Activated gamma-delta T cell treated with anti-CD3 and anti-CD28 coated beads, Interleukin-2, amount 50 U/mL, for 16 hours (primary cell): Measurements from ENCODE around the gene SLC4A4.

Experiments
- DNase-seq: peaks from one replicate; pipeline ENCODE4 v3.0.0-alpha.2; 2020; ENCODE audit warnings: low read depth

Gene SLC4A4

DNA sequence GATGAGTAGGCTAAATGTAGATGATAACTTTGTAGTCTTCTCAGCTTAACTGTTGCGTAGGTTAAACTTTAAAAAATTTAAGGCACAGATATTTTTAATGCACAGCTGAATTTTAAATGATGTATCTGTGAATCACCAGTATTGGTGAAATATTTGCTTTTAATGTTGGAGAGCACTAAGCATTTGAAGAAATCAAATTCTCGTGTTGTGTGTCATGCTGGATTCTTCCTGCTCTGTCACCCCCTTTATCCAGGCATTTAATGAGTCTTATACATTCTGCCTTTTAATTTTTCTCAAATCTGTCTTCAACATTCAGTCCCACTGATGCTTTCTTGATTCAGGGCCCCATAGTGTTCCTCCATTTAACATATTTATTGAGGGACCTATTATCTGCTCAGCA is 76.7 kb downstream of the SLC4A4 start:
- no peak for DNase-seq

DNA sequence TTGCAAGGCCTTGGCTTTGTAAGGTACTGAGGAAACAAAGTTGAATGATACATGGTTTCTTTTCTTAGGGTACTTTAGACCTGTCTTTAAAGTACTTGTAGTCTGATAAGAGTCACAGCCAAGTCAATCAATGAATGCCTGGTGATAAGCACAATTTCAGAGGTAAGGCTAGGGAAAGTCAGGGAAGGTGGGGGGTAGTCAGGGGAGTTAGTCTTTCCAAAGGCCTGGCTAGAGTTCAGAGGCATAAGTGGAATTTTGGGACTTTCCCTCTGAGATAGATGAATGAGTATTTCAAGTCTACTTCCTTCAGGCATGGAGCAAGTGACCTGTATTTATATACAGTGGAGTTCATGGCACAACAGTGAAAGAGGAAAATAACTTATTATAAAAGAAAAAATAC is 78.3 kb downstream of the SLC4A4 start:
- no peak for DNase-seq

DNA sequence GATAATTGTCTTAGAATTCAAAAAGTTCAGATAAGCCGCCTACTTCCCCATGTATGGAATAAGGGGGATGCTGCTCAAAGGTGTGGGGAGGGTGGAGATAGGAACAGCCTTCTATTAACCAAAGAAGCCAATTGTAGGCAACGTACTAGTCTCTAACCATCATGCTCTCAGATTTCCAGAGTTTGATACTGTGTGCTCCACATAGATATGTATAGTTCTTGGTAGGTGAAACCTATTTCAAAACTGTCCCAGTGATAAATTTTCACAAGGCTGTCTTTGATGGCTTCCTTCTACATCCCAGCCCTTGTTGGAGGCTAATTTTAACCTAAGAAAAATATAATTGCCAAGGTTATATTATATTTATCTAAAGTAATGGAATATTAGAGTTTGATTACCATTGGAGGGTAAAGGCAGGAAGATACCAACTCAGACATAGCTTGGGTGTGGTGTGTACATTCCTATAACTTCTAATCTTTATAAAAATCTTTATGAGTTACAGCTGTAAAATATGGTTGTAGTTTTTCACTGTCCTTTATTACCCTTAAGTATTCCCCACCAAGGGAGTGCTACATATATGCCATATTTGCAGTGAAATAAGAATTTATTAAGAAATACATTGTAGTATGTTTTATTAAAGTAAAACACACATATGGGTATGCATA is 87.7 kb downstream of the SLC4A4 start:
- DNase-seq, result no peak

DNA sequence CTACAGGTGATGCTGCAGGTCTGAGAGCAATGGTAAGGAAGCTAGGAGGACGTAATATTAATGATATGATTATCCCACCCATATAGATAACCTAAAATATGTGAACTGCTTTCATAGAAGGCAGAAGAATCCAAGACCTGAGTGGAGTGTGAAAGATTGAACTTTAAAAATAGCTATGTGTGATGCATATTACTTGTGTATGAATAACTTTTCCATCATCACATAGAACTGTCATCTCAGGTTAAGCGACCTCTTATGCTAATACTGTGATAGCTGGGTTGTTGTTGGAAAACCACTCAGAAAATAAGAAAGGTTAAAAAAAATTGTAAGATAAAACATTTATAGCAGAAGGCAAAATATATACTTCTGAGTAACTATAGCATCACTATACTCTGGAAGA is 90.3 kb downstream of the SLC4A4 start:
- no peak for DNase-seq

DNA sequence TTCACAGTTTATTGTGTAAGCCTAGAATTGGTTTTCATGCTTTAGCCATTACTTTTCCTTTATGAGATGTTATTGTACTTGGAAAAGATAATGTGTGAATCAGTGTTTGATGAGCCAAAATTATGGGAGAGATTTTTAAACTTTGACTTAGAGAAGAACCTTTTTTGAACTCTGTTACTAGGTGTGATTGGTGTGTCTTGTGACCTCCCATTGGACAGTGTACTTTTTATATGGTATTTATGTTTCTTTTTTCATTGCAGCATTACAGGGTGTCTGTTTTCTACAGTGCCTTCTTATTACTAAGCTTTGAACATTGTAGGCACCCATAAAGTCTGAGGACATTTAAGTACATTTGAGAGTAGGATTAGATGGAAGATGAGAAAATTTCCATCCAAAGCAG is 91.1 kb downstream of the SLC4A4 start:
- no peak for DNase-seq

DNA sequence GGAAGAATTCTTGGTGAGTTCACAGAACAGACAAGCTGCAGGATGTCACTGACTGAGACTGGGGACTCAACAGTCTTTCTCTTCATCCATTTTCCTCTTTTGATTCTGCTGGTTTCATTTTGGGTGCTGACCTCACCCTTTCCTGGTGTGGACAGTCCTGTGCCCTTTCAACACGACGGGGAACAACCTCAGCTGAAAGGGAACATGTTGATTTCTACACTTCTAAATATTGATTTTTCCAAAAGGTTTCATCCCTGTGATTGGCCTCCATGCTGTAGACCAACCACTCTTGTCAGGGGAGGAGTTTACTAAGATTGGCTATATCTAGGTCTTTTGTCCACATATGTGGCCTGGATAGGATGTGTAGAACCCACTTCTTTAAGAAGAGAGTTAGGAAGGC is 91.8 kb downstream of the SLC4A4 start:
- no peak for DNase-seq

DNA sequence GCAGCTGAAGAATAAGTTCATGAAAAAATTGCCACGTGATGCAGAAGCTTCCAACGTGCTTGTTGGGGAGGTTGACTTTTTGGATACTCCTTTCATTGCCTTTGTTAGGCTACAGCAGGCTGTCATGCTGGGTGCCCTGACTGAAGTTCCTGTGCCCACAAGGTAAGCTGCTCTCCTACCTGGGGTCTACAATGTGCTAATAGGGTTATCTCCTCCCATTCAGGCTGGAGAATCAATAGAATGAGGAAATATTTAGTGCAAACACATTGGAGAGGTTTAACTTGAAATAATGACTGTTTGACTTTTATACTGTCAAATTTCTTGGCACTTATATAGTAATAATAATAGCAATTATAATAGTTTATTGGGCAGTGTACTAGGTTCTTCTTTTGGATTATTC is 101.8 kb downstream of the SLC4A4 start:
- no peak for DNase-seq

DNA sequence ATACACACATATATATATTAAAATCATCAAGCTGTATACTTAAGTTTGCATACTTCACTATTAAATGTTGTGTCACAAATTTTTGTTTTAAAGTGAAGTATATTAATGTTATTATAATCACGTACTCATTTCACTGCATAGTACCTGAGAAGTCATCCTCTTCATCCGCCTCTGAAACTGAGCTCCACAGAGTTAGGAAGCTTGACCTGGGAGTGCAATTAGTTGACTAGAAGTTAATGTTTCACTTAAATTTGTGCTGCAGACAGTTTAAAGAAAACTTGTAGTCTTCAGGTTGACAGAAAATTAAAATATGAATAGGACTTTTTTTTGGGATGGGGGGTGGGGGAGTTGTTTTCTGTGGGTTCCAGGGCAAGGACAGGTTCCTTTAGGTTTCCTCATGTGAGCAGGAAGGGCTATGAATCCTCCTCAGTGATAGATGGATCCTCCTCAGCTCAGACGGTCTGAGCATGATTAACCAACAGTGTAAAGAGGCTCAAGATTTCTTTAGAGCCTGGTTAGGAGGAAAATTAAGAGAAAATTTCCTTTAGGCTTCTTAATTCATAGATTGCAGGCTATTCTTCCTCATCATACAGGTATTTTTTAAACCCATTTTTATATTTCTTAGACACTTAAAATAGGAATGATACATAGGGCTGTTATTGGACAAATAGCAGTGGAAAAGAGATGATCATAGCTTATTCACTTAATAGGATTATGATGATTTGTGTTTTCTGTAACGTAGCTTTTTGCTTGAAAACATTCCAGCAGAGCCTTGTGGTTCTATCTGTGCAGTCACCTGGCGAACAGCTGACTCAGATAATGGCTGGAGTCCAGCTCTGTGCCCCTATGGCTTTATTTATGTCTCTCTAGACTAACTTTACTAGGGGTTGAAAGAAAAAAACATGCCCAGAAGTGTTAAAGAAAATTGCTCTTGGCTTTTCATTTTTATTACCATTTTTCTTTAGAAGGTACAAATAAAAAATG is 102.7 kb downstream of the SLC4A4 start:
- no peak for DNase-seq

DNA sequence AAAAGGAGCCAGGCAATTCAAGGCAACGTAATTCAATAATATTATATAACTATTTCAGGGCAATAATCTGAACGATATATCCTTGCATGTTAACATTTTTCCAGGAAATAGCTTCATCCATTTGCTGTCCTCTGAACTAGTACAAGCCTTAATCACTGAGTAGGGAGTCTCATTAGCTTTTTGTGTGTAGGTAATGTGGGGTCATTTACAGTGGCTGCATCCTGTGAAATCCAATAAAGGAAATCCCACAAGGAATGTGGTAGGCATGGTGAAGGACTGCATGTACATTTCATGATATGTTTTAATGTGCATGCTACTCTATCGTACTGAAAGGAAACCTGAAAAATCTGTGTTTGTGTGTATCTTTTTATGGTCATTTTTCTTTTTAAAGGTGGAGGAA is 103.5 kb downstream of the SLC4A4 start:
- no peak for DNase-seq

DNA sequence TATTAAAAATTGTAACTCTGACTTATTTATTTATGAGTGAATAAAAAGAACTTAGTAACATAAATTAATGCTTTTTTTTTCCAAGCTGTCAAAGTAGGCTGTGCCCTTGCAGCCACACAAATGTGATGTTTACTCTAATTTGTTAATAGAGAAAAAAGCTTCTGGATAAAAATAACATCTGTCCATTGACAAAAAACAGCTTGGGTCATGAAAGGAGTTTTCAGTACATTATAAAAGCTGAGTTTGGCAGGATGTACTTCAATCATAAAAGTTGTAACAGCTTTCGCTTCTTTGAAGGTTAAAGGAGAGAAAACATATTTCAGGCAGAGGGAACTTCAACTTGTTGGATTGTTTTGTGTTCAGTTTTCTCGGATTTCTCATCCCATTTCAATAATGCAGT is 105.6 kb downstream of the SLC4A4 start:
- no peak for DNase-seq

DNA sequence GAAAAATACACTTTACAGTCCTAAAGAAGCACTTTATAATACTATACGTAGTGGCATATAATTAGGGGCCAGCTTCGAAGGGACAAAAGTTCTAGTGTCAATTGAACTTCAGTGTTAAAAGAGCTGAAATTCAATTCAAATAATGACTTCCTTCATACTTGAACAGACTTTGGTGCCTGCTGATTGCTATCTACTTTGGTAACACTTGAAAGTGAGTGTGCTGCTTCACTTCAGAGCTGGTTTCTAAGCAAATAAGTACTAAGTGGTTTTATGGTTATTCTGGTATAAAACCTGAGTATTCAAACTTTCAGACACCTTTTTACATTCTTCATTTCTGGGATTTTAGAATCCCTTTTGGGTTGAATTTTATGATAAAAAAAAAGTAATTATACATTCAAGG is 107.0 kb downstream of the SLC4A4 start:
- DNase-seq, result no peak

DNA sequence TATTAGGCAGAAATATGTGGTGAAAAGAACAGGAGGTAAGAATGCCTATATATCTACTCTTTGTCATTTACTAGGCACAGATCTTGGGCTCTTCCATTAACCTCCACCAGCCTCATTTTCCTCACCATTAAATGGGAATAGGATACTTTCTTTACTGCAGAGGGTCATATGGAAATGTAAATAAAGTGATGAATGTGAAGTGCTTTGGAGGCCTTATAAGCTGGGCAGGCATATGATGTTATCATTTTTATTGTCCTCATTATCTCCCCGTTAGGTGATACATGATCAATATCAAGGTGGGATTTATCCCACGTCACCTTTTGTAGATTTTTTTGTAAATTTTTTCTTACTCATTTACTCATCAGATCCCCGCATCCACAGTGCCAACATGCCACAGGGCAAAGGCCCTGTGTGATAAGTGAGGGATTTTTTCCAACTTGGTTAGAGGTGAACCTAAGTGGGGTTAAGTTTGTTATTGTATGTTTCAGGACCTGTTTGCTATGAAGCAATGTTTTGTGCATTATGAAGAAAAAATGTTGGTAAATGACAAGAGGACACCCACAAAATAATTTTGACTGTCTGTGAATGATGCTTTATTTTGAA is 107.8 kb downstream of the SLC4A4 start:
- DNase-seq, result no peak

DNA sequence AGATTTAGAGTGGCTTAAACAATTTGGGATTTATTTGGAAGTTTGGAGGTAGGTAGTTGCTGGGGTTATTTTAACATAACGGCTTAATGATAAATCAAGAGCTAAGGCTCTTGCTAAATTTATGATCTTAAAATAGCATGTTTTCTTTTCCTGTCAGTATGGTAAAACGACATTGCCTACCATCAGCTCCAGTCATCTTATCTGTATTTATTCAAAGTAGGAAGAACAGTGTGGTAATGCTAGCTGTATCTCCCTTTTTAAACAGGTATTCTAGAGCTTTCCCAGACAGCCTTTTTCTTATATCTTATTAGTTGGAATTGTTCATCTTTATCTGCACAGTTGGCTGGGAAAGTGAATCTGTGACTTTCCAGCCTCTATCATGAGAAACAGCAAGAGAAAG is 110.2 kb downstream of the SLC4A4 start:
- DNase-seq, result no peak

DNA sequence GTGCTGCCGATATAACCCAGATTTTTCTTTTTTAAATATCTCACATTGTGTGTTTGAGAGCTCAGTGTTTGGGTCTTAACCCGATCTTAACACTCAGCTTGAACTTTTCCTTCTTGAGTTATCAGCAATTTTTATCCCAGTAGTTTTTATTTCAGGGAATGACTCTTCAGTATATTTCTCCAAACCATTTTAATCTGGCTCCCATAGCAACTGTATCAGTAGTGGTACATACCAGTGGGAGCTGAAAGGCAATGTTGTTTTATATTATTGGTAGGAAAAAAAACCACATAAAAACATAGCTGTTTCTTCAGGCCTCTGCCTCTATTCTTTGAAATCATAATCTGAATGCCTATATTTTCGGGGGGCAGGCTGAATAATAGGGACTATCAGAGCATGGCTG is 111.1 kb downstream of the SLC4A4 start:
- DNase-seq, result no peak

DNA sequence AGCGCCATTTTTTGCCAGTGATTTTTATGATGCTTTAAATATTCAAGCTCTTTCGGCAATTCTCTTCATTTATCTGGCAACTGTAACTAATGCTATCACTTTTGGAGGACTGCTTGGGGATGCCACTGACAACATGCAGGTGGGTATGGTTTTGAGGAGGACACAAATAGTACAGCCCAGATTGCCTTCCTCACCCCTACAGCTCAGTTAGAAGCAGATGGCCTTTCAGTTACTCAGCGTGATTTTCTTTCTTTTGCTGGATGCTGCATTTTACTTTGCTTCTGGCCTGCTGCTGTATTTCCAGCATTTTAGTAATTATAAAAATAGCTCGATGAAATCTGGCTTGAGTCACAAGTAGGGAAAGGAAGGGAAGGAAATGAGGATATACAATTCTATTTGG is 114.7 kb downstream of the SLC4A4 start:
- DNase-seq, result no peak

DNA sequence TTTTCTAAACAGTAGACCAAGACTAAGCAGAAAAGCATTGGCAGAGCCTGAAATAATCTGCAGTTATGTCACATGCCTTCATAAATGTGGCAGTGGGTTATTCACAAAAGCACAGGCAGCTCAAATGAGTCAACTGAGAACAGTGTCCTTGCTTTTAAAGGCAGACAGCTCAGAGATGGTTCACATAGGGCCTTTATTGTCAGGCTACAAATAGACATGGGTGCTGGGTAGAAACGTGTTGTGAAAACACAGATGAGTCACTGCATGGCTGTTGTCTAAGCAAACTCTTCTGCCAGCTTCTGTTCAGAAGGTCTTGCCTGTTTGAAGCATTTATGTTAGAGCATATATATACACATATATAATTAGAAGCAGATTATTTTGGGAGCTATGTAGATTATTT is 118.0 kb downstream of the SLC4A4 start:
- DNase-seq, result no peak

DNA sequence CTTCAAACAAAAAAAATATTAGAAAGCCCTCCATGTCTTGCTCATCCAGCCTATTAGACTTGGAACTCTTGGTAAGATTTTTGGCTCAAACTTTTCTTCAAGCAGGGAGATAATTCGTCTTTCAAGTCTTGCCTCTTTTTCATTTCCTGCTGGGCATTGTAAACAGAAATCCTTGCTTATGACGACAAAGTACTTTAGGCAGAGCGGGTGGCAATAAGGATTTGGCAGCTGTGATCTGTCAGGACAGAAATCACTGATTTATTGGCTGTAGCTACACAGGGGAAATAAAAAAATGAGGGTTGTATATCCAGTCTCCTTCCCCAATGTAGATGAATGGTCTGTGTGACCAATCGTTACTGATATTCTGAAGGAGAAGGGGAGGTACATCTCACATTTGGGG is 121.6 kb downstream of the SLC4A4 start:
- no peak for DNase-seq

DNA sequence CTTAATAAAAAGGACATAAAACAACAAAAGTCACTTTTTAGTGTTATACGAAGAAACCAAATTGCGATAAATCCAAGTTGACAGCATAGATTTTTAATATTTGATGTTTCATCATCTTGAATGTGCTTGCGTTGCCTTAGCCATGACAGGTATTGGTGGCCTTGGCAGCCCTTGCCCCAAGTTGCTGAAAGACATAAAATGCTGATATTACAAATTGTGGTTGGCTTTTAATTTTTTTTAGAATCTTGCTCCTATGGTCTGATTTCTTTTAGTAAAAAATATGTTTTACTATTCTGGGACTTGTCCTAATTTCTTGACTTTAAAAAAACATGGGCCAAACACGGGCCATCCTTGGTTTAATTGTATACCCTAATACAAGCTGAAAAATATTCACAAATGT is 122.6 kb downstream of the SLC4A4 start:
- DNase-seq, result no peak

DNA sequence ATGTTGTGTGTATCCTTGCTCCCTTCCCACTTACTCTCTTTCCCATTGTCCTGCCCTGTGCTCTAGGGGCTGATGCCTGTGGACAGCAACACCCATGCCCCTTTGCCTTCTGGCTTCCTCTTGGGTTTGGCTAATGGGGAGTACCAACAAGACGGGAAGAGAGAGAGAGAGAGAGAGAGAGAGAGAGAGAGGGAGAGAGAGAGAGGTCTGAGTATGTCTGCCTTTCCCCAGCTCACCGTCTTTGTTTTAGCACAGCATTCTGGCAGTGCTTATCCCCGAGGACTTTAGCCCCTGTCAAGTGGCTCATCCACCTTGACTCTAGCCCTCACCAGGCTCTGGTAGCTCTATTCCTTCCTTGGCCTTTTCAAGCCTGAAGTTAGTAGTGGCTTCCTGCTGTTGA is 128.0 kb downstream of the SLC4A4 start:
- DNase-seq, result no peak

DNA sequence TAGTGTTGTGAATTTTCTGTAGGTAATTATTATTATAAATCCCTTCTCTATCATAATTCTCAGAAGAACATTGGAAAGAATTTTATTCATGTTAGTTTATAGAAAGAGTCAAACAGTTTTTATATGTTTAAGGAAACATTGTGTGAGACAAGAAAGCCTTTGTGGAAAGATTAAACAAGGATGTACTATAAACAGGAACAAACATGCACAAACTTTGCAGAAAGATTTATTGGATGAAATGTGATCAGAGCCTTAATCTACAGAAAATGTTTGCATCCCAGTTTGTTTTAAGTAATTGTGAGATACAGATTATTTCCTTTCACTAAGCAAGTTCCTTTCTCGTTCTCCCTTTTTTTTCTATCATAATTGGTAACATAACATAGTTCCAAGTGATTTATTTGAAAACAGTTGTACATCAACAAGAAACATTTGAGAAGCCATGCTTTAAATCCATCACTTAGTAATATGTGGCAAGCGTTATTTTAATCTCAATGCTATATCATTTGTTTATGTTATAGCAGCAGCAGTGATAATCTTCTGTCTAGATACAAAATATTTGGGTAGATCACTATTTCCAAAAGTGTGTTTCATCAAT is 129.4 kb downstream of the SLC4A4 start:
- DNase-seq, result no peak

DNA sequence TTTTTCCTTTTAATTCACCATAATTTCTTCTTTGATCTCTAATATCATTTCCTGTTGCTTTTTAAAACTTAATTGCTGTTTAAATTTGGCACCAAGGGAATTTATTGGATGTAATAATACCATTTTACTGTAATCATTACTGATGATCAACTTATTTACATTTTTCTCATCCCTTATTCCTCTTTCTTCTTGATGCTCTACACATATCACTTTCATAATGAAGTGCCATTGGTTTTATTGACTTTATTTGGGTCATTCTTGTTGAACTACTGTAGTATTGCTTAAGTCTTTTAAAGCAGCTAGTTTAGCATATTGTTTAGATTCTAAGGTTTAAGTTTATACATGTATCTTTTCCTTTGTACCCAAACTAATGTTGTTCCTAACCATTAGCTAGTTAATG is 130.7 kb downstream of the SLC4A4 start:
- DNase-seq, result no peak

DNA sequence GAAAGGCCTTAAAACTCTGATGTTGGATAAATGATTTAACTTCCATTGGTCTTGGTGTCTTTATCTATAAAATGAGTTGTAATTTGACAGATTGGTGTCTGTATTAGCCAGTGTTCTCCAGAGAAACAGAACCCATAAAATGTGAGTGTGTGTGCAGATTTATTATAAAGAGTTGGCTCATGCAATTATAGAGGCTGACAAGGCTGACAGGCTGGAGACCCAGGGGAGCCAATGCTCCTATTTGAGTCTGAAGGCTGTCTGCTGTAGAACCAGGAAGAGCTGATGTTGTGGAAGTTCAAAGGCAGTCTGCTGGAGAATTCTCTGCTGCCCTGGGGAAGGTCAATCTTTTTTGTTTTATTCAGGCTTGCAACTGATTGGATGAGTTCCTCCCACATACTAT is 131.7 kb downstream of the SLC4A4 start:
- DNase-seq, result no peak

DNA sequence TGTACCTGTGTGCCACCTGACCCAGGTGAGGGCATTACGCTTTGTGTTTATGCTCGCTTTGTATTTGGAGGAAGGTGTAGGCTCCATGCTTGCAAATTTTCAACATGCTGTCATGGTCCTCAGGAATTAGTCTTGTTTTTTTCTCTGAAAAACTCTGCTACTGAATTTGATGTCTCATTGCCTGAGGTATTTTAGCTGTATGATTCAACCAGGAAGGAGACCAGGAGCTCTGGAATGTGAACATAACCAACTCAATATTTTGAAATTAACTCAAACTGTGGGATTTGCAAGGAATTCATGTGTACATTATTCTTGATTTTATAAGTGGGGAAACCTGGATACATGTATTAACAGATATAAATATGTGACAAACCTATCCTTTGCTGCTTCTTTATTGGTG is 134.1 kb downstream of the SLC4A4 start:
- DNase-seq, result no peak
